D721Med (cell line): ENCODE results near the gene CFH.

Experiments used
- DNase-seq: peaks from one replicate; pipeline ENCODE4 v3.0.0; 2011; ENCODE audit warnings: low spot score; ENCODE audit not compliant: insufficient read length
- FAIRE-seq: peaks from 2 replicates; lab custom pipeline; 2011; peaks lifted over from hg19 to GRCh38; lab: Jason Lieb, UNC
- CTCF ChIP-seq: IDR thresholded peaks from 2 replicates; pipeline ENCODE4 v1.5.1; 2012; ENCODE audit warnings: mild to moderate bottlenecking, control low read depth; ENCODE audit not compliant: insufficient read depth; ENCODE audit errors: missing control alignments

CFH gene

GRCh38 chr1:196650403-196650802 is 1.4 kb upstream of the CFH start:
- FAIRE-seq (peak; percentile 46), DNase-seq (no peak)

GRCh38 chr1:196651079-196651478 is 764 bp upstream of the CFH start:
- DNase-seq: no peak
- peak; percentile 60 for FAIRE-seq
- no peak for TF ChIP-seq CTCF

More at GRCh38 chr1:196650403-196650802, 1.4 kb upstream of the CFH start:
- TF ChIP-seq CTCF: no peak

GRCh38 chr1:196654271-196654670 is 2.4 kb downstream of the CFH start:
- no peak for TF ChIP-seq CTCF
- FAIRE-seq (no peak), DNase-seq (no peak)

GRCh38 chr1:196655071-196655470 is 3.2 kb downstream of the CFH start:
- FAIRE-seq (no peak), DNase-seq (no peak)
- TF ChIP-seq CTCF: no peak

- FAIRE-seq (no peak), DNase-seq (no peak)
- TF ChIP-seq CTCF: no peak
These were observed 3.7 kb downstream of the CFH start for GRCh38 chr1:196655494-196655893.

GRCh38 chr1:196659471-196659870 is 7.6 kb downstream of the CFH start:
- TF ChIP-seq CTCF: no peak
- DNase-seq: no peak
- FAIRE-seq: no peak

GRCh38 chr1:196660272-196660671 is 8.4 kb downstream of the CFH start:
- DNase-seq: no peak
- TF ChIP-seq CTCF: no peak
- no peak for FAIRE-seq
